OCI-LY7 (cell line): ENCODE data around the gene CD300LF. TPM values are rescaled to one million over a fixed set of nuclear protein-coding genes. Genes with fewer than 3 reads are reported as not detected.

Experiments used
- BruUV-seq: library from RNA; stranded (reverse); fragments of 400-500 nt; replicated peaks from 2 replicates; lab custom pipeline; 2021; lab: Mats Ljungman, UMichigan
- CTCF ChIA-PET: fragments of 300-600 bp; sonication (Branson Sonifier 250); formaldehyde crosslinking; loops from one replicate; lab custom pipeline; 2022; ENCODE audit warnings: antibody characterized with exemption; ENCODE audit not compliant: unreplicated experiment; lab: Charles Lee
- POLR2A ChIA-PET: fragments of 300-600 bp; sonication (Branson Sonifier 250); formaldehyde crosslinking; loops from one replicate; lab custom pipeline; 2022; ENCODE audit warnings: antibody characterized with exemption; lab: Charles Lee
- DNase-seq: peaks from one replicate; pipeline ENCODE4 v3.0.0-alpha.2; 2015; ENCODE audit warnings: low spot score
- H2AFZ ChIP-seq: fragments of 200-600 bp; sonication (generic), shearing (Covaris generic); 2 replicates; pipeline ENCODE4 v1.6.1; 2014; ENCODE audit warnings: mild to moderate bottlenecking, antibody characterized with exemption, low read length, moderate library complexity
- H3K27ac ChIP-seq: fragments of 200-600 bp; sonication (generic); 2 replicates; pipeline ENCODE4 v1.5.1; 2014; ENCODE audit warnings: mixed run types, low read depth, mild to moderate bottlenecking, moderate library complexity, low read length, inconsistent platforms; ENCODE audit not compliant: poor library complexity, severe bottlenecking
- H3K36me3 ChIP-seq: fragments of 200-600 bp; sonication (generic); 2 replicates; pipeline ENCODE4 v1.6.1; 2014; ENCODE audit warnings: mild to moderate bottlenecking, antibody characterized with exemption, low read length, moderate library complexity, mixed read lengths; ENCODE audit not compliant: insufficient read depth
- H3K4me1 ChIP-seq: fragments of 200-600 bp; sonication (generic); 2 replicates; pipeline ENCODE4 v1.5.1; 2014; ENCODE audit warnings: mild to moderate bottlenecking, low read length; ENCODE audit not compliant: insufficient read depth, poor library complexity, severe bottlenecking
- H3K4me2 ChIP-seq: fragments of 200-600 bp; sonication (generic); 2 replicates; pipeline ENCODE4 v1.6.1; 2014; ENCODE audit warnings: mild to moderate bottlenecking, low read length
- H3K4me3 ChIP-seq: fragments of 200-600 bp; sonication (generic); 2 replicates; pipeline ENCODE4 v1.5.1; 2014; ENCODE audit warnings: mild to moderate bottlenecking, low read depth, low read length; ENCODE audit not compliant: poor library complexity, severe bottlenecking
- H3K79me2 ChIP-seq: fragments of 200-600 bp; sonication (generic); 2 replicates; pipeline ENCODE4 v1.6.1; 2016; ENCODE audit warnings: low read depth, mild to moderate bottlenecking, low read length, moderate library complexity, mixed read lengths; ENCODE audit not compliant: insufficient read depth
- H3K9me2 ChIP-seq: fragments of 200-600 bp; sonication (generic); 2 replicates; pipeline ENCODE4 v1.6.1; 2016; ENCODE audit warnings: mild to moderate bottlenecking, low read length, mixed read lengths; ENCODE audit not compliant: insufficient read depth
- H3K9me3 ChIP-seq: fragments of 200-600 bp; sonication (generic); 2 replicates; pipeline ENCODE4 v1.6.1; 2014; ENCODE audit warnings: mild to moderate bottlenecking, mixed run types, low read length, mixed read lengths
- H4K20me1 ChIP-seq: fragments of 200-600 bp; sonication (generic); 2 replicates; pipeline ENCODE4 v1.6.1; 2014; ENCODE audit warnings: mild to moderate bottlenecking, antibody characterized with exemption, low read length, moderate library complexity, mixed read lengths; ENCODE audit not compliant: insufficient read depth
- EZH2phosphoT487 ChIP-seq: fragments of 200-600 bp; sonication (generic); IDR thresholded peaks from 2 replicates; pipeline ENCODE4 v1.6.1; 2018; ENCODE audit warnings: low read depth, borderline replicate concordance, mild to moderate bottlenecking, mixed run types, antibody characterized with exemption, low read length, moderate library complexity, mixed read lengths
- intact Hi-C: fragments of 100-400 bp; cut with micrococcal nuclease; formaldehyde crosslinking; loops from one replicate; pipeline ENCODE4 v1.10.0; 2022; ENCODE audit not compliant: unreplicated experiment
- total RNA-seq, 2 experiments: library from RNA; depleted of rRNA in 1 of 2; stranded (reverse); fragments of >200 nt in 1 of 2; shearing (Covaris generic) in 1 of 2; gene quantifications; 2 replicates each; pipeline ENCODE4 v1.2.3, GENCODE V29; 2014 to 2022
- TF ChIP-seq, protein P1 (sequence below): fragments of 200-600 bp; sonication (generic); conservative IDR thresholded peaks from 2 replicates; pipeline ENCODE4 v1.5.1; 2014; ENCODE audit warnings: mild to moderate bottlenecking, antibody characterized with exemption, low read length, moderate library complexity, mixed read lengths

Gene CD300LF
- total RNA-seq, 2 experiments from 2014 or later: not detected

DNA sequence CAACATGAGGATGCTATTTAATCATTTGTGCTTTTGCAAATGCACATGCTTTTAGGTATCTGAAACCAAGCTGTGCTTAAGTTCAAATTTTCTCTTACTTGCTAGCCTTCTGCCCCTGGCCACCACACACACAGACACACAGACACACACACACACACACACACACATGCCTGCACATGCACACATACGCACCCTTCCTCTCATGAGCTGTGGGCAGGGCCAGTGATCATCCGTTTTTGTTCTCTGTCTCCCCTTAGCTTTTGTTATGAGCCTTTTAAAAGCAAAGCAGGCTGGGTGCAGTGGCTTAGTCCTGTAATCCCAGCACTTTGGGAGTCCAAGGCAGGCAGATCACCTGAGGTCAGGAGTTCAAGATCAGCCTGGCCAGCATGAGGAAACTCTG is 34.2 kb downstream of the CD300LF start:
- H3K9me3 ChIP-seq: no peaks in the 10 kb centered on the region
- BruUV-seq: no TSS peak
- H3K36me3 ChIP-seq: no peaks in the 10 kb centered on the region
- intact Hi-C loops: no loop called here
- no peak overlapping the region for H2AFZ ChIP-seq
- no peak for DNase-seq
- TF ChIP-seq, protein P1, sequence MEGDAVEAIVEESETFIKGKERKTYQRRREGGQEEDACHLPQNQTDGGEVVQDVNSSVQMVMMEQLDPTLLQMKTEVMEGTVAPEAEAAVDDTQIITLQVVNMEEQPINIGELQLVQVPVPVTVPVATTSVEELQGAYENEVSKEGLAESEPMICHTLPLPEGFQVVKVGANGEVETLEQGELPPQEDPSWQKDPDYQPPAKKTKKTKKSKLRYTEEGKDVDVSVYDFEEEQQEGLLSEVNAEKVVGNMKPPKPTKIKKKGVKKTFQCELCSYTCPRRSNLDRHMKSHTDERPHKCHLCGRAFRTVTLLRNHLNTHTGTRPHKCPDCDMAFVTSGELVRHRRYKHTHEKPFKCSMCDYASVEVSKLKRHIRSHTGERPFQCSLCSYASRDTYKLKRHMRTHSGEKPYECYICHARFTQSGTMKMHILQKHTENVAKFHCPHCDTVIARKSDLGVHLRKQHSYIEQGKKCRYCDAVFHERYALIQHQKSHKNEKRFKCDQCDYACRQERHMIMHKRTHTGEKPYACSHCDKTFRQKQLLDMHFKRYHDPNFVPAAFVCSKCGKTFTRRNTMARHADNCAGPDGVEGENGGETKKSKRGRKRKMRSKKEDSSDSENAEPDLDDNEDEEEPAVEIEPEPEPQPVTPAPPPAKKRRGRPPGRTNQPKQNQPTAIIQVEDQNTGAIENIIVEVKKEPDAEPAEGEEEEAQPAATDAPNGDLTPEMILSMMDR: no peak
- TF ChIP-seq EZH2phosphoT487: no peak
- no peak overlapping the region for H3K4me2 ChIP-seq
- no peak overlapping the region for H3K27ac ChIP-seq
- H3K4me1 ChIP-seq: no peaks in the 10 kb centered on the region
- no peaks in the 10 kb centered on the region for H4K20me1 ChIP-seq
- no peak overlapping the region for H3K4me3 ChIP-seq
- ChIA-PET POLR2A (interaction anchor here (1.7 kb wide), 1 partner anchor 60 kb away, joined by 4 read pairs; no protein-coding TSS in a partner anchor), CTCF (interaction anchor here (0.6 to 1.1 kb wide), 2 partner anchors 20 to 60 kb away, joined by 4 to 6 read pairs; no protein-coding TSS in a partner anchor)
- no peaks in the 10 kb centered on the region for H3K9me2 ChIP-seq
- H3K79me2 ChIP-seq: no peaks in the 10 kb centered on the region

DNA sequence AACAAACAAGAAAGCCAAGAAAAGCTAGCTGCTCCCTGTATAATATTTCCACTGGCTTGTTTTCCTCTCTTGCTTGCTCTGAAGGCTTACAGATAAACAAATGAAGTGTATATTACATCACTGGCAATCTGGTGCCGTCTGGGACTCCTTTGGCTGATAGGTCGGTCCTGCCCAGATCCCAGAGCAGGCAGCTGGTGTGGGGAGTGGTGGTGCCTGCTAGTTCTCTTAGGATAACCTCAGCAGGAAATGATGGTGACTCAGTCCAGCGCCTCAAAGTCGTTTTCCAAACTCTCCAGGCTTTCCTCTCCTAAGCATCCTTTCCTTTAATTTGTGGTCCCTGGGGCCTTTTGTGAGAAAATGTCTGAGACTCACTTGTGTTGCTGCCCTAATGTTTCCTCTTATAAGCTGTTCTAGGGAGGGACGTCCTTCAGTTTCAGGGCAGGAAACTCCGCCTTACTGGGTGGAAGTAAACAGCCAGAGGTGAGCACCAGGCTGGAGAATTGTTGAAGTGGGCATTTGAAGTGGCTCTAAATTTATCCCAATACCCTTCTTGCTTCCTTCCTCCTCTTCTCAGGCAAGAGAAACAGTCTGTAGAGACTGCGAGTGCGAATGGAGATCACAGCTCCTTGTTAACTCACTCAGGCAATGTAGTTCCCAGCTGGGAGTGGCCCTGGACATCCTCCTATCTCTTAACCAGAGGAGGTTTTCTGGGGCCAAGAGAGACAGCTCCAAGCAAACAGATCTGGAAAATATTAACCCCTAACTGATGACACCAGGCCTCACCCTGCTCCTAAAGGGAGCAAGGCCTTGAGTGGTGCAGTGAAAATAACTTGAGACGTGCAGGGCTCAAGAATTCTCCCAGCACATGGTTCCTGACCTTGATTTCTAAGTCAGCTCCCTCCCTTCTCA is 34.9 kb downstream of the CD300LF start:
- Histone ChIP-seq H3K4me1 (no peaks in the 10 kb centered on the region), H3K9me2 (no peaks in the 10 kb centered on the region), H3K36me3 (no peaks in the 10 kb centered on the region), H3K4me3 (no peak overlapping the region), H4K20me1 (no peaks in the 10 kb centered on the region), H3K79me2 (no peaks in the 10 kb centered on the region), H3K4me2 (no peak overlapping the region), H2AFZ (no peak overlapping the region), H3K9me3 (no peaks in the 10 kb centered on the region), H3K27ac (no peak overlapping the region)
- intact Hi-C loops: no loop called here
- ChIA-PET POLR2A (interaction anchor here (0.5 to 1.7 kb wide), 3 partner anchors 23 to 61 kb away, joined by 3 to 4 read pairs (median 3); no protein-coding TSS in a partner anchor), CTCF (interaction anchor here (0.6 to 1.1 kb wide), 2 partner anchors 19 to 60 kb away, joined by 4 to 6 read pairs; no protein-coding TSS in a partner anchor)
- no peak for DNase-seq
- no peak for TF ChIP-seq EZH2phosphoT487
- TF ChIP-seq, protein P1: no peak
- no TSS peak for BruUV-seq
